HAP-1 (cell line): ENCODE data around the gene PTPN9.

ENCODE experiments used
- DNase-seq, 2 experiments: peaks; one replicate each; pipeline ENCODE4 v3.0.0-alpha.2; 2016 to 2020; ENCODE audit warnings: low spot score in 2 of 2
- H3K27me3 ChIP-seq: fragments of 250-450 bp; sonication (Bioruptor Pico); 2 replicates; pipeline ENCODE4 v1.5.1; 2020; ENCODE audit warnings: low read depth, mild to moderate bottlenecking, moderate library complexity
- H3K36me3 ChIP-seq: fragments of 250-450 bp; sonication (Bioruptor Pico); replicated peaks from 2 replicates; pipeline ENCODE4 v1.5.1; 2020; ENCODE audit warnings: mild to moderate bottlenecking
- H3K4me1 ChIP-seq: fragments of 250-450 bp; sonication (Bioruptor Pico); 2 replicates; pipeline ENCODE4 v1.5.1; 2020; ENCODE audit warnings: mild to moderate bottlenecking
- H3K4me3 ChIP-seq: fragments of 250-450 bp; sonication (Bioruptor Pico); 2 replicates; pipeline ENCODE4 v1.5.1; 2020; ENCODE audit warnings: mild to moderate bottlenecking, moderate library complexity
- H3K9me3 ChIP-seq: fragments of 250-450 bp; sonication (Bioruptor Pico); 2 replicates; pipeline ENCODE4 v1.5.1; 2020; ENCODE audit warnings: mild to moderate bottlenecking, moderate library complexity
- in situ Hi-C: fragments of 300-500 bp; cut with MboI; formaldehyde crosslinking; loops from 3 replicates; pipeline ENCODE4 v1.14.3; 2020; ENCODE audit warnings: low sequenced_read_pairs, inconsistent platforms, mixed read lengths

Gene PTPN9

DNA sequence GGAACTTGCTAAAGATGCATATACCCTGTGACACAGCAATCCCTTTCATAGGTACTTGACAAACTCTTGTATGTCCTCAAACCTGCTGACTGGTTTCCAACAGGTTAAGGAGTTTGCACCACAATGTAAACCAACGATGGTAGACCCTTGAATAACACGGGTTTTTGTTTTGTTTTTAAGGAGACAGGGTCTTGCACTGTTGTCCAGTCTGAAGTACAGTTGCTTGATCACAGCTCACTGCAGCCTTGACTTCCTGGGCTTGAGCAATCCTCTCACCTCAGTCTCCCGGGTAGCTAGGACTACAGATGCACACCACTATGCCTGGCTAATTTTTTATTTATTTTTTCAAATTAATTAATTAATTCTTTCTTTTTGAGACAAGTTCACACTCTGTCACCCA is 151.0 kb downstream of the PTPN9 start:
- in situ Hi-C loops: no loop called here
- Histone ChIP-seq H3K4me3 (no peak overlapping the region), H3K36me3 (peaks cover 58% of the 10 kb centered on the region), H3K4me1 (peaks cover 10% of the 10 kb centered on the region), H3K27me3 (no peaks in the 10 kb centered on the region), H3K9me3 (no peaks in the 10 kb centered on the region)
- no peak for DNase-seq

DNA sequence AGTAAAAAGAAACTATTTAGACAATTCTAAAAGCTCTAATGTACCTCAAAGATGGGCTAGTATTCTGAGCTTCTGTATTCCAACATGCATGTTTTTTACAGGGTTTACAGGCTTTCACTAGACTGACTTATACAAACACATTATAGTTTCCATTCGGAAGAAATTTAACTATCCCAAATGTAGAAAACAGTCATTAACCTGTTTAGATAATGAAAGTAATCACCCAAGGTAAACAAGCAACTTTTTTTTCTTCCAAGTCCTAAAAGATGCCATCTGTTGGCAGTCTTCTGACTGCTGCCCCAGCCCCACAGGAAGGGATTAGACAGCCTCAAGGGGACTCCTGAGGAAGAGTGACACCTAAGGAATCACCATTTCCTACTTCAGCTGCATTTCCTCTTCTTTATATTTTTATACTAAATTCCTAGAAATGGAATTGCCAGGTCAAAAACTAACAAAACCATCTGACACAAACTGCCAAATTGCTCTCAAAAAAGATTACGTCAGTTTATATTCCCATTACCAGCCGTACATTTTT is 153.1 kb downstream of the PTPN9 start:
- no peaks in the 10 kb centered on the region for H3K9me3 ChIP-seq
- peaks cover under 1% of the 10 kb centered on the region; the same call in 1 of the 2 replicates for H3K4me1 ChIP-seq
- H3K27me3 ChIP-seq: no peaks in the 10 kb centered on the region
- no peak for DNase-seq
- no peak overlapping the region for H3K4me3 ChIP-seq
- peaks cover 79% of the 10 kb centered on the region for H3K36me3 ChIP-seq
- in situ Hi-C loops: no loop called here

DNA sequence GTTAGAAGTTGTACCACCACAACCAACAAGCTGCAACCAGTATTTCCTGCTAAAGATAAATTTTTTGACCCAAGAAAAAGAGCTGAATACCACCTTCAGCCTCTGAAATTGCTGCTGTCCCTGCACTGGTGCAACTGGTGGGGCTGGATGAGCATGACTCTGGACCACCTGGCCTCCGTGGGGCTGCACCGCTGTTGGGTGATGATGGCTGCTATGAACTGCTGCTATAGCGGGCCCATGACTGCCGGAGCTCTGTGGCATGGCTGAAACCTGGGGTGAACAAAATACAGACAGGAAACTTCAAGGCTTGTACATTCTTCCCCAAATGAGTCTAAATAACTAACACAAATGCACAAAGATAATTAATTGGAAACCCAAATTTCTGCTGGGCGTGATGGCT is 156.6 kb downstream of the PTPN9 start:
- H3K4me3 ChIP-seq: no peak overlapping the region
- H3K9me3 ChIP-seq: no peaks in the 10 kb centered on the region
- no peaks in the 10 kb centered on the region for H3K4me1 ChIP-seq
- DNase-seq: no peak
- in situ Hi-C loops: no loop called here
- H3K36me3 ChIP-seq: peaks cover 75% of the 10 kb centered on the region
- H3K27me3 ChIP-seq: no peaks in the 10 kb centered on the region

DNA sequence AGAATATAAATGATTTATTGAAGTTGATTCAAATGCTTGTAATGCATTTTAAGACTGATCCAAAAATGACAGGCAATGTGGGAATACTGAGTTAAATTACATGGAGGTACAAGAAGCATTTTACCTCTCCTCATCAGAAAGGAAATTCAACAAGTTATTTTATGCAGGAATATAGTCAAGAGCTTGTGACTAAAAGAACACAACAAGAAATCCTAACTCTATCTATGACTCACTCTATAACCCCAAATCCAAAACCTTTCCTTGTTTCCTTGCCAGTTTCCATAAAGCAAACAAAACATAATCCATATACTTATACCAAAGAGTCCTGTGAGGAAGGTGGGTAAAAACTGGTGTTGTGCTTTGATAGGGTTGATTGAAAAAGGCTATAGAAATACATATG is 158.4 kb downstream of the PTPN9 start:
- peaks cover 58% of the 10 kb centered on the region for H3K36me3 ChIP-seq

DNA sequence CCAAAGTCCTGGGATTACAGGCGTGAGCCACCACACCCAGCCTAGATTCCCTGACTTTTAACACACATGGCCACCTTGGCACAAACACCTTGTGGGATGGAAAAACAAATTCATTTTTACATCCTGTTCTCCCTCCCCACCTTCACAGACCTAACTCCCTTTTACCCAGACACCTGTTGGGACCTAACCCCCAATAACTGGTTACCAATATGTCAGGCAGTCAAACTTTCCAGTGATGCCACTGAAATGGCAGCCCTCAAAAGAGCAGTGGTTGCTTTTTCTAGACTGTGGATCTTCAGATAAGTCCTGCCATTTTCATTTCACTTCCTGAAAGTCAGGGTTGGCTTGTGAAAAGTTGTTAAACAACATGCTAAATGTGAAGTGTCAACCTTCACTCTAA is 162.5 kb downstream of the PTPN9 start:
- peaks cover 55% of the 10 kb centered on the region for H3K36me3 ChIP-seq
- in situ Hi-C loops: no loop called here
- DNase-seq: no peak
- no peaks in the 10 kb centered on the region for H3K4me1 ChIP-seq
- no peaks in the 10 kb centered on the region for H3K27me3 ChIP-seq
- no peaks in the 10 kb centered on the region for H3K9me3 ChIP-seq
- H3K4me3 ChIP-seq: no peak overlapping the region

More for the DNA sequence above, 158.4 kb downstream of the PTPN9 start:
- DNase-seq: no peak
- H3K9me3 ChIP-seq: no peaks in the 10 kb centered on the region
- in situ Hi-C loops: no loop called here
- H3K27me3 ChIP-seq: no peaks in the 10 kb centered on the region
- no peak overlapping the region for H3K4me3 ChIP-seq
- H3K4me1 ChIP-seq: no peaks in the 10 kb centered on the region
